ENCODE results near the gene TMOD2.

Gene TMOD2

GRCh38 chr15:51757450-51757849, 6.1 kb downstream of the TMOD2 start:
- no peak for TF ChIP-seq POLR2A (IDR thresholded peaks at IDR 0.05; ENCODE audit: extremely low read depth, insufficient read length)
- TF ChIP-seq CTCF (IDR thresholded peaks at IDR 0.05; ENCODE audit: low read depth, low read length): no peak
- no peak for TF ChIP-seq MYC (IDR thresholded peaks at IDR 0.05; ENCODE audit: low read depth, low read length)
- TF ChIP-seq MAX (IDR thresholded peaks at IDR 0.05; ENCODE audit: low read depth, low read length): no peak
- DNase-seq (ENCODE audit: low read depth): no peak
- no peak overlapping the region for H3K4me3 ChIP-seq (ENCODE audit: low read depth, low read length)

- DNase-seq (ENCODE audit: low read depth): no peak
- no peak overlapping the region for H3K4me3 ChIP-seq (ENCODE audit: low read depth, low read length)
- TF ChIP-seq CTCF (IDR thresholded peaks at IDR 0.05; ENCODE audit: low read depth, low read length) (no peak), MAX (IDR thresholded peaks at IDR 0.05; ENCODE audit: low read depth, low read length) (no peak), POLR2A (IDR thresholded peaks at IDR 0.05; ENCODE audit: extremely low read depth, insufficient read length) (no peak), MYC (IDR thresholded peaks at IDR 0.05; ENCODE audit: low read depth, low read length) (no peak)
These were observed 7.2 kb downstream of the TMOD2 start for GRCh38 chr15:51758645-51759044.

DNA sequence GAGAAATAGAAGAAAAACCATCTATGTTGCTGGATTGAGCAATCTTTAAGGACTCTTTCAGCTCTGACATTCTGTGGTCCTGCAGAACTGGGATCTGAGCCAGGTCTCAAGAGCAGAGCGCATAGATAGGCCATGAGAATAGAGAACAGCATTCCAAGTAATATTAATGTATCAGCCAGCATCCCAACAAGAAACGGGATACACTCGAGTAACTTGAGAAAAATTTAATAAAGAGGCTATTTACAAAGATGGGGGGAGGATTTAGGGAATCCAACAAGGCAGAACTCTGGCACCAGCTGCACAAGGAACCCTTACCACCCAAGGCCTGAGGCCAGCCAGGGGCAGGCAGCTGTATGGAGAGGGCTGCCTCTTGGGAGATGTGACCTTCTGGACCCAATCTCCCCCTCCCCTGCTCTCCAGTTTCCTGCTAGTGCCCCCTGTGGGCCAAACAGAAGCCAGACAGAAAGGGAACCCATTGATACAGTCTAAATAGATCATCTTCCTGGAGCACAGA, 8.2 kb downstream of the TMOD2 start:
- TF ChIP-seq POLR2A (IDR thresholded peaks at IDR 0.05; ENCODE audit: extremely low read depth, insufficient read length) (no peak), CTCF (IDR thresholded peaks at IDR 0.05; ENCODE audit: low read depth, low read length) (peak; percentile 54)
- peak; percentile 54 for DNase-seq (ENCODE audit: low read depth)
- H3K4me3 ChIP-seq (ENCODE audit: low read depth, low read length): no peak overlapping the region

DNA sequence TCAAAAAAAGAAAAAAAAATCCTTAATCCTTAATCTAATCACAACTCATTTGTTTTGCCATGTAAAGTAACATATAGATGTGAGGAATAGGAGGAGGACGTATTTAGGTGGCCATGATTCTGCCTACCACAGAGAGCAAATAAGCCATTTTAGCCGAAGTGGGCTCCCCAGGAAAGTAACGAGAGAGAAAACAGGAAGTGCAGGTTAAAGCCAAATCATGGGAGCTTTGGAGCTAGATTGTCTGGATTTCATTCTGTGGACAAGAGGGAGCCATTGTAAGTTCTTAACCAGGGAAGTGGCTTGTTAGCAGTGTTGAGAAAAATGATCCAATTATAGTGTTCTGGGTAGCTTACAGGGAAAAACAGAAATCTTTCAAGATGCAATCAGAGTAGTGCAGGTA, 9.4 kb downstream of the TMOD2 start:
- no peak for TF ChIP-seq MAX (IDR thresholded peaks at IDR 0.05; ENCODE audit: low read depth, low read length)
- no peak overlapping the region for H3K4me3 ChIP-seq (ENCODE audit: low read depth, low read length)
- DNase-seq (ENCODE audit: low read depth): peak; percentile 27

GRCh38 chr15:51765751-51766150, 14.4 kb downstream of the TMOD2 start:
- no peak for DNase-seq (ENCODE audit: low read depth)
- H3K4me3 ChIP-seq (ENCODE audit: low read depth, low read length): no peak overlapping the region
- TF ChIP-seq POLR2A (IDR thresholded peaks at IDR 0.05; ENCODE audit: extremely low read depth, insufficient read length): no peak
- TF ChIP-seq MYC (IDR thresholded peaks at IDR 0.05; ENCODE audit: low read depth, low read length): no peak

DNA sequence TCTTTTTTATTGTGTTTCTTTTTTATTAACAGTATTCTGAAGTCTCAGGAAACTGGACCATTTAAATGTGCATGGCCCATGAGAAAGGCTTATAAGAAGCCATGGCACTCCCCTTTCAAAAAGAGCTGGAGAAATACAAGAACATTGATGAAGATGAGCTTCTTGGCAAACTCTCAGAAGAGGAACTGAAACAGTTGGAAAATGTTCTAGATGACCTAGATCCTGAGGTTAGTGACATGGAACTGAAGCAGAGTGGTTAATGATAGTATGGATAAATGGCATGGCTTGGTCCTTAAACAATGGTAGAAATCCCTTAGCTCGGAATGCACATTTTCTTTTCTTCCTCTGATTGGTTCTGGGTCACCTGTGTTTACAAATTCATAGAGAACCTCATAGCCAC, 14.9 kb downstream of the TMOD2 start:
- TF ChIP-seq CTCF (IDR thresholded peaks at IDR 0.05; ENCODE audit: low read depth, low read length): no peak
- TF ChIP-seq POLR2A (IDR thresholded peaks at IDR 0.05; ENCODE audit: extremely low read depth, insufficient read length): no peak
- no peak for TF ChIP-seq MAX (IDR thresholded peaks at IDR 0.05; ENCODE audit: low read depth, low read length)
- no peak for TF ChIP-seq MYC (IDR thresholded peaks at IDR 0.05; ENCODE audit: low read depth, low read length)
- DNase-seq (ENCODE audit: low read depth): peak; percentile 8
- no peak overlapping the region for H3K4me3 ChIP-seq (ENCODE audit: low read depth, low read length)

DNA sequence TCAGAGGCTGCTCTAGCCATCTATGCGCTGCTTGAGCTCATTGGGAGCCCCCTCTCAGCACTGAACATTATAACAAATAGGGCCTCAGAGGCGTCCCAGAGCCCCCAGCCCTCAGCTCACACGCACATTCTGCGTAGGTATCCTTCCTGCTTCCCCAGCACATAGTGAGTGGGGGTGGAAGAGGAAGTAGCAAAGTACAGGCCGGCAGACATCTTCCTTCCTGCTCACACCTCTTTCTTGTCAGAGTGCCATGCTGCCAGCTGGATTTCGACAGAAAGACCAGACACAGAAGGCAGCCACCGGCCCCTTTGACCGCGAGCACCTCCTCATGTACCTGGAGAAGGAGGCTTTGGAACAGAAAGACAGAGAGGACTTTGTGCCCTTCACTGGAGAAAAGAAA, 16.6 kb downstream of the TMOD2 start:
- no peak overlapping the region for H3K4me3 ChIP-seq (ENCODE audit: low read depth, low read length)
- DNase-seq (ENCODE audit: low read depth): peak; percentile 31
- no peak for TF ChIP-seq POLR2A (IDR thresholded peaks at IDR 0.05; ENCODE audit: extremely low read depth, insufficient read length)
- TF ChIP-seq MAX (IDR thresholded peaks at IDR 0.05; ENCODE audit: low read depth, low read length): no peak
- TF ChIP-seq CTCF (IDR thresholded peaks at IDR 0.05; ENCODE audit: low read depth, low read length): no peak
- TF ChIP-seq MYC (IDR thresholded peaks at IDR 0.05; ENCODE audit: low read depth, low read length): no peak
